HCT116 (cell line): Measurements from ENCODE around the gene CHMP4B. TPM values are rescaled to one million over a fixed set of nuclear protein-coding genes. Genes with fewer than 3 reads are reported as not detected.

Source experiments
- ATAC-seq: fragments of 200-7000 bp; cut with Tn5 transposase; 2 replicates; pipeline ENCODE4 v1.9.1; 2020; ENCODE audit warnings: mild to moderate bottlenecking, moderate library complexity
- BruUV-seq: library from RNA; stranded (reverse); fragments of 400-500 nt; replicated peaks from 2 replicates; lab custom pipeline; 2021; lab: Mats Ljungman, UMichigan
- CTCF ChIA-PET: fragments of 300-600 bp; sonication (Branson Sonifier 250); formaldehyde crosslinking; loops from one replicate; lab custom pipeline; 2021; ENCODE audit warnings: antibody characterized with exemption; lab: Charles Lee
- POLR2A ChIA-PET: fragments of 300-600, 350-600 bp; sonication (Branson Sonifier 250); formaldehyde crosslinking; loops from one replicate; lab custom pipeline; 2021; ENCODE audit warnings: antibody characterized with exemption; lab: Charles Lee
- RAD21 ChIA-PET, 2 experiments: fragments of 300-600 bp; sonication (Branson Sonifier 250); formaldehyde crosslinking; loops; one replicate each; lab custom pipeline; 2023; ENCODE audit warnings: low total read pairs in 2 of 2; ENCODE audit not compliant: uncharacterized antibody in 2 of 2, unreplicated experiment in 2 of 2, low non-redundant PET in 1 of 2; lab: Charles Lee
- DNase-seq: peaks from one replicate; pipeline ENCODE4 v3.0.0-alpha.2; 2010; ENCODE audit warnings: low read depth, low spot score
- H2AFZ ChIP-seq: fragments of 200-600 bp; shearing (Covaris generic), sonication (generic); 2 replicates; pipeline ENCODE4 v1.6.1; 2017; ENCODE audit warnings: low read depth, mixed run types, mixed read lengths, antibody characterized with exemption, low read length; ENCODE audit not compliant: poor library complexity, severe bottlenecking
- H3K27ac ChIP-seq: 2 replicates; pipeline ENCODE4 v1.5.1; 2012; ENCODE audit warnings: low read depth, low read length
- H3K27me3 ChIP-seq: fragments of 200-600 bp; sonication (generic); 2 replicates; pipeline ENCODE4 v1.6.1; 2016; ENCODE audit warnings: mixed run types, low read length, mixed read lengths; ENCODE audit not compliant: insufficient read depth
- H3K36me3 ChIP-seq, 2 experiments: fragments of 200-500 bp in 1 of 2; fragments of 200-600 bp in 1 of 2; sonication (Bioruptor generic) in 1 of 2; sonication (generic) in 1 of 2; 2 replicates each; pipeline versions ENCODE4 v1.5.1 to v1.6.1; 2014 to 2016; ENCODE audit warnings: low read length in 2 of 2, inconsistent platforms in 1 of 2, mixed read lengths in 1 of 2, mixed run types in 1 of 2; ENCODE audit not compliant: insufficient read depth in 2 of 2, control insufficient read depth in 1 of 2
- H3K4me1 ChIP-seq, 2 experiments: fragments of 200-600 bp in 1 of 2; sonication (generic) in 1 of 2; 2 replicates each; pipeline versions ENCODE4 v1.5.1 to v1.6.1; 2012 to 2017; ENCODE audit warnings: low read length in 2 of 2, inconsistent platforms in 1 of 2, mild to moderate bottlenecking in 1 of 2, mixed read lengths in 1 of 2, mixed run types in 1 of 2, moderate library complexity in 1 of 2; ENCODE audit not compliant: insufficient read depth in 2 of 2, control insufficient read depth in 1 of 2
- H3K4me2 ChIP-seq: fragments of 200-600 bp; sonication (generic); 2 replicates; pipeline ENCODE4 v1.6.1; 2017; ENCODE audit warnings: mixed run types, low read length, mixed read lengths
- H3K4me3 ChIP-seq, 2 experiments: fragments of 200-600 bp in 1 of 2; sonication (generic) in 1 of 2; replicated peaks in 1 of 2; 2 replicates each; pipeline ENCODE4 v1.5.1; 2011 to 2016; ENCODE audit warnings: low read length in 2 of 2, control low read depth in 1 of 2, low read depth in 1 of 2, mild to moderate bottlenecking in 1 of 2, mixed read lengths in 1 of 2, mixed run types in 1 of 2
- H3K79me2 ChIP-seq: fragments of 200-600 bp; sonication (generic); 2 replicates; pipeline ENCODE4 v1.6.1; 2017; ENCODE audit warnings: mild to moderate bottlenecking, mixed run types, low read length, moderate library complexity, mixed read lengths; ENCODE audit not compliant: insufficient read depth
- H3K9ac ChIP-seq: fragments of 200-600 bp; sonication (generic); 2 replicates; pipeline ENCODE4 v1.6.1; 2016; ENCODE audit warnings: low read length, mixed read lengths
- H3K9me2 ChIP-seq: fragments of 200-600 bp; sonication (generic), shearing (Covaris generic); 2 replicates; pipeline ENCODE4 v1.6.1; 2017; ENCODE audit warnings: mixed run types, mild to moderate bottlenecking, moderate library complexity; ENCODE audit not compliant: insufficient read depth
- H3K9me3 ChIP-seq, 2 experiments: fragments of 200-500 bp in 1 of 2; fragments of 200-600 bp in 1 of 2; sonication (Bioruptor generic) in 1 of 2; sonication (generic) in 1 of 2; 2 replicates each; pipeline ENCODE4 v1.6.1; 2014 to 2017; ENCODE audit warnings: low read length in 2 of 2, mixed read lengths in 2 of 2, inconsistent platforms in 1 of 2, low read depth in 1 of 2, mild to moderate bottlenecking in 1 of 2, mixed run types in 1 of 2, moderate library complexity in 1 of 2; ENCODE audit not compliant: control insufficient read depth in 1 of 2, insufficient read depth in 1 of 2
- H4K20me1 ChIP-seq: fragments of 200-600 bp; sonication (generic), shearing (Covaris generic); 2 replicates; pipeline ENCODE4 v1.6.1; 2017; ENCODE audit warnings: mixed run types, mild to moderate bottlenecking, moderate library complexity; ENCODE audit not compliant: insufficient read depth
- CBX3 ChIP-seq: IDR thresholded peaks from 2 replicates; pipeline ENCODE4 v1.6.1; 2012; ENCODE audit warnings: low read depth
- CTCF ChIP-seq, 3 experiments: fragments of 200-600 bp in 1 of 3; sonication (generic) in 1 of 3; IDR thresholded peaks in 2 of 3; conservative IDR thresholded peaks in 1 of 3; 2 replicates each; pipeline ENCODE4 v1.5.1; 2012 to 2017; ENCODE audit warnings: low read depth in 2 of 3, low read length in 2 of 3, antibody characterized with exemption in 1 of 3, borderline replicate concordance in 1 of 3, control low read depth in 1 of 3, mild to moderate bottlenecking in 1 of 3, mixed read lengths in 1 of 3, mixed run types in 1 of 3, moderate library complexity in 1 of 3; ENCODE audit not compliant: insufficient read depth in 1 of 3
- ELF1 ChIP-seq: IDR thresholded peaks from 2 replicates; pipeline ENCODE4 v1.6.1; 2012; ENCODE audit warnings: low read depth, borderline replicate concordance
- EZH2phosphoT487 ChIP-seq: fragments of 200-600 bp; IDR thresholded peaks from 2 replicates; pipeline ENCODE4 v1.6.1; 2018; ENCODE audit warnings: antibody characterized with exemption, borderline replicate concordance
- FOSL1 ChIP-seq: IDR thresholded peaks from 2 replicates; pipeline ENCODE4 v1.6.1; 2012; ENCODE audit warnings: low read depth
- JUND ChIP-seq: IDR thresholded peaks from 2 replicates; pipeline ENCODE4 v1.6.1; 2012
- MAX ChIP-seq: IDR thresholded peaks from 2 replicates; pipeline ENCODE4 v1.6.1; 2012
- RAD21 ChIP-seq: IDR thresholded peaks from 2 replicates; pipeline ENCODE4 v1.6.1; 2012; ENCODE audit warnings: low read depth, mild to moderate bottlenecking
- SIN3A ChIP-seq: IDR thresholded peaks from 2 replicates; pipeline ENCODE4 v1.6.1; 2012; ENCODE audit warnings: low read depth
- SRF ChIP-seq: IDR thresholded peaks from 2 replicates; pipeline ENCODE4 v1.6.1; 2012; ENCODE audit warnings: low read depth
- ZBTB33 ChIP-seq: IDR thresholded peaks from 2 replicates; pipeline ENCODE4 v1.6.1; 2011; ENCODE audit warnings: mild to moderate bottlenecking, low read length, moderate library complexity; ENCODE audit not compliant: insufficient replicate concordance; ENCODE audit errors: extremely low read depth
- intact Hi-C: fragments of 100-400 bp; cut with micrococcal nuclease; formaldehyde crosslinking; loops from 2 replicates; pipeline ENCODE4 v1.10.0; 2022
- total RNA-seq: library from RNA; stranded (reverse); gene quantifications from one replicate; pipeline ENCODE4 v1.2.1, GENCODE V29; 2021; ENCODE audit not compliant: unreplicated experiment

Gene CHMP4B
- total RNA-seq, 1 experiment from 2014 or later, result 56.9 TPM

GRCh38 chr20:33781133-33781532, 30.0 kb upstream of the CHMP4B start:
- CTCF ChIA-PET, result no interaction called here

More at GRCh38 chr20:33781133-33781532, 30.0 kb upstream of the CHMP4B start:
- Histone ChIP-seq H3K79me2 (no peaks in the 10 kb centered on the region), H2AFZ (no peak overlapping the region), H3K9me2 (no peaks in the 10 kb centered on the region), H3K27me3 (no peaks in the 10 kb centered on the region), H3K36me3 (no peaks in the 10 kb centered on the region), H3K4me2 (no peak overlapping the region), H3K4me1 (peaks cover 17 to 30% of the 10 kb centered on the region in 2 experiments), H3K4me3 (no peak overlapping the region), H3K27ac (no peak overlapping the region), H4K20me1 (no peaks in the 10 kb centered on the region), H3K9ac (no peak overlapping the region), H3K9me3 (no peaks in the 10 kb centered on the region)
- intact Hi-C loops, result no loop called here
- ChIA-PET RAD21 (no interaction called here), POLR2A (no interaction called here)
- ATAC-seq (no peak), DNase-seq (no peak)
- TF ChIP-seq ELF1, result no peak
- no peak for TF ChIP-seq CBX3
- no peak for TF ChIP-seq SIN3A
- no peak for TF ChIP-seq SRF
- TF ChIP-seq CTCF (IDR thresholded peaks at IDR 0.05 in 2 of 3, conservative IDR thresholded peaks at IDR 0.05 in 1 of 3; ENCODE audit: borderline replicate concordance in 1 of 3, insufficient read depth in 1 of 3, low read depth in 2 of 3, low read length in 2 of 3), result no peak
- no peak for TF ChIP-seq ZBTB33
- no peak for TF ChIP-seq FOSL1
- no peak for TF ChIP-seq RAD21
- TF ChIP-seq EZH2phosphoT487, result no peak
- TF ChIP-seq JUND, result no peak
- no peak for TF ChIP-seq MAX
- no TSS peak for BruUV-seq
